ENCODE data around the gene ABI3BP.

Gene ABI3BP

DNA sequence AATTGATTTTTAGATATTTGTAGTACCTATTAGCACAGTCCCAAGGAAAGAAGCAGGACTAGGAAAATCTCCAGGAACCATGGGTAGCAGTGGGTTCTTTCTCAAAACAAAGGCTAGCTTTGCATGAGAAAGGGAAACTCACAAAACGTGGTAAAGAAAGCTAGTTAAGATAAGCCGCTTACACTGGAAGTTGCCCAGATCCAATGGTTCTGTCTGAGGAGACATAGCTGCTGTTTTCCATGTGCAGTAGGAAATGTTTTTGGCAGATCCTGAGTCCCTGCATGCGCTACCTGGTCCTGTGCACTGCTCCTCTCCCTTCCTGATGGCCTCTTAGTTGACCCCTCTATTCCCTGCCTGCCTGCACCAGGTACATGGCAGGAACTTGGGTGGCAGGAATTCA is 223.5 kb downstream of the ABI3BP start:
- no peak for DNase-seq (ENCODE audit: low read depth)

DNA sequence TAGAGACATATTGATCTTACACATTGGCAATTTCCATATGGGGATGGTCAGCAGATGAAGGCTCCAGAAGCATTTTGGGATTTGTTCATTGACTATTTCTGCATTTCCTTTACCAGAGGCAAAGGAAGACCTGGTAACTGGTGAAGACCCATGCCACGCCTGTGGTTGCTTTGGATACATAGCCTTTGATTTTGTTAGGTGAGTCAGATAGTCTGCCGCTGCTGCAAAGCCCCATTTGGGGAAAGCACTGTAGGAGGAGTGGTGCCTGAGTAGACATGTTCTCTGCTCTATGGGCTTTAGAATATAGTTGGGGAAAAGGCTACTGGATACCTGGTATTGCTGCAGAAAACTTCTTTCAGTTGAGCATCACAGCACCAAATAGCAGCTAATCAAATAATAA is 227.2 kb downstream of the ABI3BP start:
- DNase-seq (ENCODE audit: low read depth) = no peak

DNA sequence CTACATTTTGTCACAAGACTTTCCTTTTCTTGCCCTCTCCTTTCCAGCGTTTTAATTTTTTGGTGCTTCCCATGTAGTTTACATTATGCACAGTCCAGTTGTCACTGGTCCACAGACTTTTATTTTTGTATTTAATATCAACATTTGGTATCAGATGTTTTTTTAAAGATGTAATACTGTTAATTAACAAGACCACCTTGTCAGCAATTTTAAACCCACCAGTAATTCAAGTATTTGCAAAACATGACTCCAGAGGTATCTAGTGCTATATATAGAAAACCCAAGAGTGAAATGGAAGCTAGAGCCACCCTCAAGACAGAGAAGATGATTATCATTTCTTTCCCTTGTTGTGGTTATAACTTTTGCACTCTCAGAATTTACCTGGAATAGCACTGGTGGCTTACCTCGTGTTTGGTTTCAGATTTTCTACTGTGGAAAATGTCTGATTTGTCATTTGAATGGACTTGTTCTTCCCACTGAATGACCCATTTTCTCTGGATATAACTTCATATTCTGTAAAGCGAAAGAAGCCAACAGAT is 227.7 kb downstream of the ABI3BP start:
- no peak for DNase-seq (ENCODE audit: low read depth)

DNA sequence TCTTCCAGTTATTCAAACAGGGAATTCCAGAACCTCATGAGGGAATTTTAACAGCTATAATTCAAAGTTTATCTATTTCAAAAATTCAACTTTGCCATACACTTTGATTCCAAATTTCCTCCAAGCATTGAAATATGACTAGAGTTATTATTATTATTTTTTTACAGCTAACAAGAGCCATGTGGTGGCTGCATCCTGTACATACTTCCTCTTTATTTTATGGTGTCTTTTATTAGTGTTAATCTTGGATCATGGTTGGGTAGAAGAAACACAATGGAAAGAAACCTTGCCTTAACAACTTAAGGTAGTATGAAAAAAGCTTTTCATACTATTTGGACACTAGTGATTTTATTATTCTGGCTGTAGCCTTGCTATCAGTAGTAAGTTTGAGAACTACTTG is 231.3 kb downstream of the ABI3BP start:
- DNase-seq (ENCODE audit: low read depth) = no peak

DNA sequence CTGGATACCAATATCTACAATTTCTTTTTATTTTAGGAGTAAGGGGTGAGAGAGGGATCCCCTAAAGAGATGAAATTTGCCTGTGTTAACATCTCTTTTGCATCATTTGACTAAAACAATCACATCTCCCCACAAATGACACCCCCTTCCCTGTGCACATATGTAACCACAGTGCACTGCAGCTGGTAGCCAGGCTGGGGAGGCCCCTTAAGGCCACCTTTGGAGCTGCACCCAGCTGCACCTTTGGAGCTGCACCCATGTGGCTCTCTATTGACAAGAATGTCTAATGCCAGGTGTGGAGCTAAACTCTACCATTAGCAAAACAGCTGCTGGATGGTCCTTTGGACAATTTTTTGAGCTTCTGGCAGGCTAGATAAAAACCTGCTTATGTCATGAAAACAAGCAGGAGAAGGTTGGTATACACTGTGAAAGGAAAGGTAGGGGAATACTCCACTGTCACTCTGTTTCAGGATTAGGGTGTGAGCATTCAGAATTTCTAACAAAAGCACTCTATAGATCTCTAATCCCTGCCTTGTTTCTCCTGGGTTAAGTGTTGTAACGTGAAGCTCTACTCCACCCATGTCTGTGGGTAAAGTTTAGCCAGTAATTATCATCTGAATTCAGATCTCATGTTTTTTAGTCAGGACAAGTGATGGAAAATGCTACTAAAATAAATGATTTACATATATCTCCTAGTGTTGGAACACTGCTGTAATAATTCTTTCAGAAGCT is 231.8 kb downstream of the ABI3BP start:
- no peak for DNase-seq (ENCODE audit: low read depth)

DNA sequence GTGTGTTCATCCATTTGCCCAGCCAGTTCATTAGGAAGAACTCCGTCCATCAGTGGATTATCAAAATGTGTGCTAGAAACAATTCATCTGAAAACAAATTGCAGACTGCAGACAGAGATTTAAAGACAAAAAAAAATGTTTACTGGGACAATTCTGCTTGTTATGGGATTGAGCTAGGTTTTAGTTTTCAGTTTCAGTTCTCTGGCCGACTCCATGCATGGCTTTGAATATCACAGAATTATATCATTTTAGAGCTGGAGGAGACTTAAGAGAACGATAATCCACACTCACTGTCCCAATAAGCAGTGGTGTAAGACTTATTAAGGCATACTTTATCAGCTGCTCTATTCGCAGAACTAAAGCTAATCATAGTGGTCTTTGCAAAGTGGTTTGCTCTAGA is 232.8 kb downstream of the ABI3BP start:
- no peak for DNase-seq (ENCODE audit: low read depth)

DNA sequence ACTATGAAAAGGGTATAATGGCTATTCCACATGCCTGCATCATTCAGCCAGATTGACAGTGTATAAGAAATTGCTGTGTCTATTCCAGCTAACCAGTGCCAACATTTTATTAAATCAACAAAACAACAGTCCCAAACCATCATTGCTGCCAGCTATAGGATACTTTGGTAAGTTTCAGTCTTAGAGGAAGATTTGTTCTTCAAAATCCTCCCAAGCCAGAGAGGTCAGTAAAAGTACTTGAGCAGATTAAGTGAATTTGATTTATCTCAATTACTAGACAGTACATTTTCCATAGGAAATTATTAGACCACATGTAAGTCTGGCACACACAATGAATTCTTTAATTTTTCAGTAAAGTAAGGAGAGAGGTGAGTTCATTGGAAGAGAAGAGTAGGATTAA is 233.3 kb downstream of the ABI3BP start:
- no peak for DNase-seq (ENCODE audit: low read depth)

DNA sequence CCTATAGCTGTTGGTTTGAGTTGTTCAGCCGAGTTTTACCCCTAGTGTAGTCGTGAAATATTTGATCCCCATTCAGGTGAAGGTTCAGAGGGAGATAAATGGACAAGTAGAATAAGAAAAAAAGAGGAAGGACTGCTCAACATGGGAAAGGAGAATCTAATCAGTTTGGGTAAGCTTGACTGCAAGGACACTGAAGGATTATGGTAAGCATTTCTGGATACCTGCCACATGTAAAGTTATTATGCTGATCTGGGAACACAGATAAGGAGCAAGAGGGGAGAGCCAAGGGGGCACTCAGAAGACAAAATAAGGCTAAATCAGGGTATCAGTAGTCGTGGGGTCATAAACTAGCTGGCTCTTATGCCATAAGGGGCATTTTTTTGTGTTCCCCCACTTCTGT is 234.1 kb downstream of the ABI3BP start:
- no peak for DNase-seq (ENCODE audit: low read depth)

DNA sequence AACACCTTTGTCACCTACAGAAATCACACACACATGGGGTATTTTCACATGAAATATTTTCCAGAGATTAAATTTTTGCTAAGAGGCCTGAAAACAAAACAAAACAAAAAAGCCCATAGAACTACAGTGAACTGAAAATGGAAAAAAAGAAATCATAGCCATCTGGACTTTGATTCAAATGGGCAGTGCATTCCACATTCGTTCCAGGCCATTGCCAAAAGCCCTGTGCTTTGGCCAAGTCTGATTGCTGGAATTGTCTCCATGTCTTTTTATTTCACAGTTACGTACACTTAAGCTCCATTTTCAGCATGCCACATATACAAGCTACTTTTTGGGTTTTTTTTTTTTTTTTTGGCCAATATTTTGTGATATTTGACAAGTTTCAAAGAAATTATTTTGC is 236.8 kb downstream of the ABI3BP start:
- DNase-seq (ENCODE audit: low read depth) = no peak

DNA sequence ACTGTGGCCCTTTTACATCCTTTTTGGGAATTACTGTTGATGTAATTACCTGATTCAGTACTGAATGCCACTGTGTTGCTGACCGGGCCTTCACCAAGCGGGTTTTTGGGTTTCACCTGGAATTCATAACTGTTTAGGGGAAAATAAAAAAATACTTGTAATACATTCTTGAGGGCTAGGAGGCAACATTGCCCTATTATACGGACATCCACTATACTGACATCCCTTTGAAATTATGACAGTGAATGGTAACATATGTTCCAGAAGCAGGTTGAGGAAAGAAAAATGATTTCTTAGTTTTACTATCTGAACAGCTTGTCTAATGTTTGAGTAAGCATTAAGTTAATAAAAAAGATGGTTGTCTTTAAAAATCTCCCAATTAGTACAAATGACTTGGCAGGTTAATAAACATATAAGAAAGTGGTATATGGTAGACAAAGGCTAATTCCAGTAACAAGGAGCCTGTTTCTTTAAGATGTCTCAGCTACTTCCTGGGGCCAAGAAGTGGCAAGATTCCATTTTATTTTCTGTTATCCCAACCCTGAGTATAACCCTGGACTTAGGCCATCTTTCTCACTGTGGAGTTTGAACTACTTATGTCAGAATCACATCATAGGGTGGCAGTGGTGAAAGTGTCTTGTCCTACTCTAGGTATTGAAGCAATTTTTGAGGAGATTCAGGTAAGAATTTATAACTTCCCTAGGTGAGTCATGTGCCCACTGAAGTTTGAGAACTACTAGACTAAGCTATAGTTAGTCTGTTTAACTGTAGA is 238.5 kb downstream of the ABI3BP start:
- DNase-seq (ENCODE audit: low read depth) = no peak

DNA sequence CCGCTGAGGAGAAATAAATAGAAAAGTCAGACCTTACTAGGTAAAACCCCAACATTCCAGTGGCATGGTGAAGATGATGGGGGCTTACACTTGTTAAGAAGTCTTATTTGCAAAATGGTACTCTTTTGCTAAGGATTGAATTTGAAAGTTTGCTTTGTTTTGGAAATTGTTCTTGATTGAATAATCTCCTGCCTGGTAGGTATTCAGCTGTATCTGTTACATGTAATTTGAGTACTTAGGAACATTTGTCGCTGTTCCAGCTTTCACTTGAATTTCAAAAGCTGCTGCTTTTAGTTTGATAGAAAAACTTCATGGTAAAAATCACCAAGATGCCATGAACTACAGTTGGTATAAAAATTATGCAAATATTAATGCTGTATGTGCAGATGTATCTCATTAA is 239.4 kb downstream of the ABI3BP start:
- no peak for DNase-seq (ENCODE audit: low read depth)

DNA sequence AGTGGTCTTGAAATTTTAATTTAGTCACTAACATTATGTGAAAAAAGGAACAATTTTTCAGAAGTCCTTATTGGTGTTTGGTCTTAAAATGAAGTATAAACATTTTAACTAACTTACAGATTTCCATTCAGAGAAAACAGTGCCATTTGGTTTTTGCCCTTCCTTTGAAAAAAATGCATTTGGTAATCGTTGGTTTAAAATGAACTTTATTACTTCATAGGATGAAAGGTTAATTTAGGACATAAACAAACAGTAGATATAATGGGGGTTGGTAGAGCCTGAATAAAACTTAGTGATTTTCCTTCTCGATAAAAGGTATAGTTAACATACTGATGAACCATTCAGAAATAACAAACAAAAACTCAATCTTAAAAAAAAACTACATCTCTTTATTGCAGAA is 244.3 kb downstream of the ABI3BP start:
- no peak for DNase-seq (ENCODE audit: low read depth)

DNA sequence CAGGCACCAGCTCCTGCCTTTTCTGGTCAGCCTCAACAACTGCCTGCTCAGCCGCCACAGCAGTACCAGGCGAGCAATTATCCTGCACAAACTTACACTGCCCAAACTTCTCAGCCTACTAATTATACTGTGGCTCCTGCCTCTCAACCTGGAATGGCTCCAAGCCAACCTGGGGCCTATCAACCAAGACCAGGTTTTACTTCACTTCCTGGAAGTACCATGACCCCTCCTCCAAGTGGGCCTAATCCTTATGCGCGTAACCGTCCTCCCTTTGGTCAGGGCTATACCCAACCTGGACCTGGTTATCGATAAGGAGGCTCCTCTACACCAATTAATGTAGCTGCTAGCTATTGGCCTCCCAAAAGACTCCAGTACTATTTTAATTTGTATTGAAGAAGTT is 245.0 kb downstream of the ABI3BP start:
- DNase-seq (ENCODE audit: low read depth) = no peak

DNA sequence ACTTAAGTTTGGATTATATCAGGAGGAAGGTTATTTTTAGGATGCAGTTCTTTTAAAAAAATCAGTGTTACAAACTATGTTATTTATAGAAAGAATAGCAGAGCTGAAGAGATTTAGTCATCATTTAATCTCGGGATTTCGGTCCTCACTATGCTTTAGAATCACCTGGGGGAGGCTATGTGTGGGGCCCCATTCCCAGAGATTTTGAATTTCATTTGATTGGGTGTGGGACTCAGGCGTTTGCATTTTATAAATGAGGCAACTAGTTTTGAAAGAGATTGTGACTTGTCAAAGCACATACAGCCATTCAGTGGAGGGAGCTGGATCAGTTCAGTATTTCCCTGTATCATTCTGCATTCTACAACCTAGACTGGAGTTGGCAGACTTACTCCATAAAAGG is 247.1 kb downstream of the ABI3BP start:
- DNase-seq (ENCODE audit: low read depth) = no peak

DNA sequence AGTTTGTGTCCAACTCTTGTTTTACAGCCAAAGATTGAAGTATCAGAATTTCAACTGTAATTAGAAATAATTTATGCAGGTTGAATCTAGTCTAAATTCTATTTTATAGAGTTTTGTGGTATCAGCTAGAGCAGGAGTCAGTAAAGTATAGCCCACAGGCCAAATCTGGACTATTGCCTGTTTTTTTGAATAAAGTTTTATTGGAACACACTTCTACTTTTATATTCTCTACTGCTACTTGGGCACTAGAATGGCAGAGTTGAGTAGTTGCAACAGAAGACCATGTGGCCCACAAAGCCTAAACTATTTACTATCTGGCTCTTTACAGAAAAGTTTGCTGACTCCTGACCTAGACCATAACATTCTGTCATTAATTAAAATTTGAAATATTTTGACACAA is 247.6 kb downstream of the ABI3BP start:
- DNase-seq (ENCODE audit: low read depth) = no peak

DNA sequence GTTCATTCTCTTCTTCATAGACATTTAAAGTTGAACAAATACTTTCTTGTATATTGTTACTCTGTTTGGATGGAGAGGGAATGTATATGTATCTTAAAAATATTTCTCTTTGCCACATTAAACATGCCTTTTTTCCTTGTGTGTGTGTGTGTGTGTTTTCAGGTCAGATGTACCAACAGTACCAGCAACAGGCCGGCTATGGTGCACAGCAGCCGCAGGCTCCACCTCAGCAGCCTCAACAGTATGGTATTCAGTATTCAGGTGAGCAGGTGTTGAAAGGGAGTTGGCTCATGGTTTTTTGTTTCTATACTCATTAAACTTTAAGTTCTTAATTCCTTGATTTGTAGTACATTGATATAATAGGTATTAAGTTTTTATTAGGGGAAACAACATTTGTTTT is 248.6 kb downstream of the ABI3BP start:
- no peak for DNase-seq (ENCODE audit: low read depth)

DNA sequence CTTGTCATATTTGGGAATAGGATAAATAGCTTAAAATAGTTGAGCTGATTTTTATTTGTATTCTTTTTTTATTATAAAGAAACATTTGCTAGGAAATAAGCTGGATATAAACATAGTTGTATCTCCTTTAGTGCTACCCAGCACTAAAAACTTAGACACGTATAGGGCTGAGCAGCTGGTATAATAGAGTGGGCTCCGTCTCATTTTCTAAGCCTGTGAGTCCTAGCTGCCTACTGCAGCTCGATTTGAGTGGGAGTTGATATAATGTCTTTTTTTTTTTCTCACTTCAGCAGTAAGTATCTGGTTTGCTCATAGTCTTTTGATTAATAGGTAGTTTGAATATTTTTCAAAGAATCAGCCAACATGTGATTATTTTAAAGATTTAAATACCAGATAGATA is 249.7 kb downstream of the ABI3BP start:
- DNase-seq (ENCODE audit: low read depth) = no peak

DNA sequence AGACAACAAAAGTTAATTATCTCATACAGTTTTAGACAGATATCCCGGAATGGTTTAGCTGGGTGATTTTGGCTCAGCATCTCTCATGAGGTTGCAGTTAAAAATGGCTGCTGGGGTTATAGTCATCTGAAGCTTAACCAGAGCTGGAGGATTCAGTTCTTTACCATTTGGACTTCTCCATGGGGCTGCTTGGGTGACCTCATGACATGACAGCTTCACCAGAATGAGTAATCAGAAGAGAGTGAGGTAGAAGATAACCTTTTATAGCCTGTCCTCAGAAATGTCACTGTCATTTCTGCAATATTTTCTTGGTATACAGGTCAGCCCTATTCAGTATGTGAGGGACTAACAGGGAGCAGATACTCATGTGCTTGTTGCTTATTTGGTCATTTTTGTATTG is 253.0 kb downstream of the ABI3BP start:
- no peak for DNase-seq (ENCODE audit: low read depth)

DNA sequence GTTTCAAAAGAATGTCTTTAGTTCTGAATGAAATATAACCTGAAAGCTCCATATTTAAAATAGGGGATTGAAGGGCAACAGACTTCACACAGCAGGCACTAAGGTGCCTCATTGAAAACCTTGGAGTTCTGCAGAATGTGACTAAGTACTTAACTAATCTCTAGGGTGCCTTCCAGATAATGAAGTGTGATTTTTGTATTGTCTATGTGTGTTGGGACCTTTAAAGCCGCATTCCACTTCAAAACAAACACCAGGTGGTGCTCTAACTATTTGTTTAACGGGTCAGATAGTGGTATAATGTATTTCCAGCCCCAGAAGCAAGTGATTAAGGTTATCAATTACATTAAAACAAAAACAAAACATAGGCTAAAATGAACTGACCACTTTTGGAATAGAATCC is 255.9 kb downstream of the ABI3BP start:
- no peak for DNase-seq (ENCODE audit: low read depth)

DNA sequence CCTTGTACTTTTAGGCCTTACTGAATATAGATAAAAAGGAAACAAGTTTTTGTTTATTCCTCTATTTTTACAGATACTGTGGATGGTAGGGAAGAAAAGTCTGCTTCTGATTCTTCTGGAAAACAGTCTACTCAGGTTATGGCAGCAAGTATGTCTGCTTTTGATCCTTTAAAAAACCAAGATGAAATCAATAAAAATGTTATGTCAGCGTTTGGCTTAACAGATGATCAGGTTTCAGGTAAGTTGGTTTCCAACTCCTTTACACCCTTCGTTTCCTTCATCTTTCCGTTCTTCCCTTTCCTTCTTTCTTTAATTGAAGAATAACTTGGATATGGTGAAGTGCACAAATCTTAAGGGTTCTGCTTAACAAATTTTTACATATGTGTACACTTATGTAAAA is 260.8 kb downstream of the ABI3BP start:
- no peak for DNase-seq (ENCODE audit: low read depth)

DNA sequence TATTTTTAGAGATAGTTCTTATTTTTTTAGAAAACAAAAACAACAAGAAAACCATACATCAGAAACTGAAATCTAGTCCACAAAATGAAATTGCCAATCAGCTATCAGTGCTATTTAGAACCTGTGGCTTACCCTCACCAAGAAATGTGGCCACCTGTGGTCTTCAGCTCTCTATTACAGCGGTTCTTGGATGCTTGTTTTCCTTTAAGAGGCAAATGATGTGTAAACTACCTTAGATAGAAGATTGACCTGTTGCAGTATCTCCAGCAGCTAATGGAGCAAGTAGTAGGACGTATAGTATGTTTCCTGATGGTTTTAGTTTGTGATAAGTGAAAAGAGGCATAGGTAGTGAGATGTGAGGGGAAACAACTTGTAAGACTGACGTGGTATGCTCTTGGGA is 262.7 kb downstream of the ABI3BP start:
- DNase-seq (ENCODE audit: low read depth) = no peak

DNA sequence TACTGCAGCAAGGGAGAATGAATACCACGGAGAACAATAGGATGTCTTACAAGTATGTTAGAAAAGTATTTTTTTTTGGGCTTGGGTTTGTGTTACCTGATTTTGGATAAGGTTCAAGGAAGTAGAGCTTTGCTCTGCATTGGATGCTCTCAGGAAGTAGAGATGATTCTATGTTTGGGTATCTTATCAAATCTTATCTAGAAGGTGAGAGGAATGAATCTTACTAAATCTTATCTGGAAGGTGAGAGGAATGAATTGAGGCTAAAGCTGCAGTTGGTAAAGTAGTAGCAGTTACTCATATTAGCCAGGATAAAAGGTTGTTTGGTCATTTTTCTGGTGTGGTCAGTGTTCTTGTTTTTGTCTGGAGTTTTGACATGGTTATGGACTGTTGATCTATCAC is 266.5 kb downstream of the ABI3BP start:
- DNase-seq (ENCODE audit: low read depth) = no peak

DNA sequence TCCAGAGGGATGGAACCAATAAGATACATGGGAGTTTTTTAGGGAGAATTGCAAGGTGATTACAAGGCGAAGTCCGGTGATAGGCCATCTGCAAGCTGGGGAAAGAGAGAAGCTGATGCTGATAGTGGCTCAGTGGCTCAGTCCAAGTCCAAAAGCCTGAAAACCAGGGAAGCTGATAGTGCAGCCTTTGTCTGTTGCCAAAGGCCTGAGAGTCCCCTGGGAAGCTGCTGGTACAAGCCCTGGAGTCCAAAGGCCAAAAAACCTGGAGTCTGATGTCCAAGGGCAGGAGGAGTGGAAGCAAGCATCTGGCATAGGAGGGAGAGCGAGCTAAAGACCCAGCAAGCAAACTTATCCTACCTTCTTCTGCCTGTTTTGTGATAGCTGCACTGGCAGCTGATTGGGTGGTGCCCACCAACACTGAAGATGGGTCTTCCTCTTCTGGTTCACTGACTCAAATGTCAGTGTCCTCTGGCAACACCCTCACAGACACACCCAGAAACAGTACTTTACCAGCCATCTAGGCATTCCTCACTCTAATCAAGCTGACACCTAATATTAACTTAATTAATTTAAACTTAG is 267.2 kb downstream of the ABI3BP start:
- no peak for DNase-seq (ENCODE audit: low read depth)
